ENCODE data around the gene PKIB. TPM values are rescaled to one million over a fixed set of nuclear protein-coding genes. Genes with fewer than 3 reads are reported as not detected.

The PKIB gene
- total RNA-seq, 2 donors from 2014 or later = 0.37 to 1.8 TPM

GRCh38 chr6:122654012-122654411 lies 43.8 kb downstream of the PKIB start:
- intact Hi-C loops (cut with DNase I) = no loop called here
- DNase-seq (ENCODE audit: low spot score) = no peak

DNA sequence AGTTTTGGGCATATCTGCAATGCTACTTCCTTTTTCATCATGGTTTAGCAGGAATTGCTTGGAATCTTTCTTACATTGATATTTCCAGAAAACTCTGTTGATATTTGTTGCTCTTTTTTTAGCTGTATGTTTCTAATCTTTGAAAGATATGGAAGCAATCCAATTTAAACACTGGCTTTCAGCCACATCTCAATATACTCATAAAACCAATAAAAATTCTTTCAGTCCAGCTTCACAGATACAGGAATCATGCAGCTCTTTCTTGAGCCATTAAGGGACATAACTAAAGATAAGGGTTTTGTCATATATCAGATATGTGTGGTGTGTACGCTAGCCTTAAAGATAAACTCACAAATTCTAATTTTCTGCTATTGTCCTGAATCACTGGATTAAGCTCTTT lies 47.4 kb downstream of the PKIB start:
- no peak for DNase-seq (ENCODE audit: low spot score)
- intact Hi-C loops (cut with DNase I) = no loop called here

DNA sequence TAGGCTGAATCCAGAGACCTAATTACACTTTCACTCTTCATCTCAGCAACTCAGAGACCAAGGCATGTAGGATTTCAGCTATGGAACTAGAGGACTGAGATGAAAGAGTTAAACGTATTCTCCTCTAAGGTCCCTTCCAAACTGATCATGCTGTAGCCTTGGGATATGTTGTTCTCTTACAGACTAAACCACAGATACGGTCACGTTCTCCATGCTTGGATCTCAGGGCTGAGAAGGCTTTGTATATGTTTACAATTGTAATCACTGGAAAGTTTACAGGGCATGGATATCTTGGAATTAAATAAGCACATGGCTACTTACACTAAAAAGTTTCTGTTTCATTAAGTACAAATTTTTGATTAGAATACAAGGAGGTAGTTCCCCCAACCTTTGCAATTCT lies 50.1 kb downstream of the PKIB start:
- intact Hi-C loops (cut with DNase I) = no loop called here
- no peak for DNase-seq (ENCODE audit: low spot score)

DNA sequence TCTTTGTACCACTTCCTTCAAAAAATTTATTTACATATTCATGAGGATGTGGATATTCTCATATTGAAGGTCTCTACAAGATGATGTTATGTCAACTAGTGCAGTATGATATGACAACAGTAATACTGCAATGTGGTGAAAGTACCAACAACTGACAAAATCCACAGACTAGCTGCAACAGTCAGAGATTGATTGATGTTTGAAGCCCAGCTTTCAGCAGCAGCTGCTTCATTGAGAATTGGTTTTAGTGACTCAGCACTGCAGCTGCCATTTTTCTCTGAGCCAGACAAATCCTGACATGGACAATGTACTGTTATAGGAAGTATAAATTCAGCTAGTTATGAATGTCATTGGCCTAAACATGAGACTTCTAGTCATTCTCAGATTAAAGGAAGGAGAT lies 53.8 kb downstream of the PKIB start:
- DNase-seq (ENCODE audit: low spot score) = no peak
- intact Hi-C loops (cut with DNase I) = no loop called here

DNA sequence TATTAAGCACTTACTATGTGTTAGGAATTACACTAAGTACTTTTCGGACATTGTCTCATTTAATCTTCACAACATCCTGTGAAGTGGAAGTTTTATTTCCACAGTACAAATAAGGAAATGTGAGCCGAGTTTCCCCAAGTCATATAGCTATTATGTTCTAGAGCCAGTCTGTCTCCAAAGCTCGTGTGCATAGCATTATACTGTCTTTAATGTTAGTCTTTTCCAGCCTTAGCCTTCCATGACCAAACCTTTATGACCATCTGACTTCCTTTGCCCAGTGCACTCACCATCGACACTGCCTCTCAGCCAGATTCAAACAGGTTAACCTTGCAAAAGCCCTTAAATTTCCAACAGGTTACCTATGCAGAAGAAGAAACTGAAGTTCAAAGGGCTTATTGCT lies 55.7 kb downstream of the PKIB start:
- DNase-seq (ENCODE audit: low spot score) = no peak
- intact Hi-C loops (cut with DNase I) = no loop called here

DNA sequence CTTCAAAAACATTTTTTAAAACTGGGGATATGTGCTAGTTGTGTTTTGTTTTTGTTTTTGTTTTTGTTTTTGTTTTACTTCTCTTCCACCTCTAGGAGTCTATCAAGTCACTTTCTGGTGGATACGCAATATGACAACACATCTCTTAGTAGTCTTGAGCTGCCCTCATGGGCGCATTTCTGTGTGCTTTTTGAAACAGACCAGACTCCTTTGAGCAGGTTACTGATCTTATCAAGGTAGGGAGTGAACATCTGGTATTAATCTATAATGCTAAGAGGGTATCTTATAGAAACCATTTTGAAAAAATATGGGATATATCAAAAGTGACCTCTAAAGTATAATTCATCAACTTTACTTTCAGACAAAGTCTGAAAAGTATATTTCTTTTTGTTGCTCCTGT lies 56.2 kb downstream of the PKIB start:
- no peak for DNase-seq (ENCODE audit: low spot score)
- intact Hi-C loops (cut with DNase I) = no loop called here

DNA sequence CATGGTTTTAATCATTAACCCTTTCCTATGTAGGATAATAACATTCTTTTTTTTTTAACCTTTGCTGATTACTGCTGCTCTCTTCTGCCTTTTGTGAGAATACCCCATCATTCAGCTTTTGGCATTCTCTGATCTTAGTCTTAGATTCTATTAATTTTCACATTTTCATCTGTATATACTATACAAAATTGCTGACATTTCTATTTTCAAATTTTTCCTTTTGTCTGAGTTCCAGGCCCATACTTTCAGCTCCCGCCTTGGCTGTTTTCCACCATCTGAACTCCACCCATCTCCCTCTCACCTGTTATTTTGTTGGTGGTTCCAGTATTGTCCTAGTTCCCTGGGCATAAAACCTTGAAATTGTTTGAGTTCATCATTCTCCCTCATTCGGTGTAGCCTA lies 59.2 kb downstream of the PKIB start:
- intact Hi-C loops (cut with DNase I) = no loop called here
- DNase-seq (ENCODE audit: low spot score) = no peak

- DNase-seq (ENCODE audit: low spot score) = no peak
- intact Hi-C loops (cut with DNase I) = no loop called here
Measured at GRCh38 chr6:122669868-122670267, 59.7 kb downstream of the PKIB start.

DNA sequence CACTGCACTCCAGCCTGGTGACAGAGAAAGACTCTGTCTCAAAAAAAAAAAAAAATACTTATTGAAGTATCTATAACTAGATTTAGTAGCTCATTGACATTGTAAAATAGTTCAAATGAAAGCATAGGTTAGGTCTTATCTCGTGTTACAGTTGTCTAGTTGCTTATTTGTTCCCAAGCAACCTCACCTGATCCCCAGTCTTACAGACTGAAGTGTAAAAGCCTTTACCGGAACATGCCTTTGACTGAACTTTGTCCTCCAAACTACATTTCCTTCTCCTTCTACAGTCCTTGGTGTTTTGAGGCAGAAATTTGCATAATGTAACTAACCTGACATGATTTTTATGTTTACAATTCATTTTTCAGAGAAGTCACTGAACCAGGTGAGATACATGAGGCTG lies 61.0 kb downstream of the PKIB start:
- intact Hi-C loops (cut with DNase I) = no loop called here
- no peak for DNase-seq (ENCODE audit: low spot score)

DNA sequence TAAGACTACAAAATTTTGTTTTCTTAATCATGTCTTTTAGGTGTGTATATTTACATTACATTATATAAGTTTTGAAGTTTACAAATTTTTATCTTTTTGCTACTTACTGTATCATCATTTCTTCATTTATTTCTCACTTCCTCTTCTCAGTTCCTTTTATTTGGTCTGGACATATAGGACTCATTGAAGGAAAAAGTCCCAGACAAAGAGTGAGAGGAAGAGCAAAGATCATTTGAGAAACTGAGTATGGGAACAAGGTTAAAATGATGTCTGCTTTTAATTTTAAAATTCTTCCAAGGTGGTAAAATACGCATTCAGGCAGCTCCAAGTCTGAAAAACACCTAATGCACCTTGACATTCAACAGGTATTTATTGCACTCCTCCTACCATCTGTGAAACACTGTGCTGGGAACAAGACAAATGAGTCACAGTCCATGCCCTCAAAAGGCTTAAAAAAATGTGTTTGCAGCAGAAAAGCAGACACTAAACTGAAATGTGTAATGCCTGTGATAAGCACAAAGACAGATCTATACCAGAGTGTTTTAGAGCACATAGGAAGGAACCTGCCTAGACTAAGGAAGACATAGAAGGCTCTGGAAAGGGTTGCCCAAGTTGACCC lies 63.2 kb downstream of the PKIB start:
- no peak for DNase-seq (ENCODE audit: low spot score)
- intact Hi-C loops (cut with DNase I) = no loop called here

DNA sequence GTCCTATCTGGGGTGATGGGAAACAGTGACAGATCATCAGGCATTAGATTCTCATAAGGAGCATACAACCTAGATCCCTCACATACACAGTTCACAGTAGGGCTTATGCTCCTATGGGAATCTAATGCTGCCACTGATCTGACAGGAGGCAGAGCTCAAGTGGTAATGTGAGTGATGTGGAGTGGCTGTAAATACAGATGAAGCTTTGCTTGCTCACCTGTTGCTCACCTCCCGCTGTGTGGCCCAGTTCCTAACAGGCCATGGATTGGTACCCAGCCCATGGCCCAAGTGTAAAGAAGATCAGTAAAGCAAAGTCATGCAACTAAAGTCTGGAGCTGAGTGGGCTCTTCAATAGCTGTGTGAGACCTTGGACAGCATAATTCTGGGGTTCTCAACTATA lies 65.9 kb downstream of the PKIB start:
- no peak for DNase-seq (ENCODE audit: low spot score)
- intact Hi-C loops (cut with DNase I) = no loop called here

DNA sequence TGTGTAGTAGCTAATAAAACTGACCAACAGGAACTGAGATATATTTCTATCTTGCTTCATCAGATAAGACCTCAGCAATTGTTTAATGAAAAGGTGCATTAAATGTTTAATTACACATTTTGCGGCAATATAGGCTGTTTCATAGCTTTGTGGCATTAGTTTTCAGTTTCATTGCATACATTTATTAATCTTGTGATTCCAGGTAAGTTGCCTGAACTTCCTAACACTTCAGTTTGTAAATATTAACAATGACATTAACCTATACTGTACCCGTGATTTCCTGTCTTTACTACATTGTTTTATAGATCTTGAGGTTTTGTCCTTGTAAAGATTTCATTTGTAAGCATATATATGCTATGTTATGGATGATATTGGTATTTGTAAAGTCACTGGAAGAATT lies 66.5 kb downstream of the PKIB start:
- DNase-seq (ENCODE audit: low spot score) = no peak
- intact Hi-C loops (cut with DNase I) = no loop called here

DNA sequence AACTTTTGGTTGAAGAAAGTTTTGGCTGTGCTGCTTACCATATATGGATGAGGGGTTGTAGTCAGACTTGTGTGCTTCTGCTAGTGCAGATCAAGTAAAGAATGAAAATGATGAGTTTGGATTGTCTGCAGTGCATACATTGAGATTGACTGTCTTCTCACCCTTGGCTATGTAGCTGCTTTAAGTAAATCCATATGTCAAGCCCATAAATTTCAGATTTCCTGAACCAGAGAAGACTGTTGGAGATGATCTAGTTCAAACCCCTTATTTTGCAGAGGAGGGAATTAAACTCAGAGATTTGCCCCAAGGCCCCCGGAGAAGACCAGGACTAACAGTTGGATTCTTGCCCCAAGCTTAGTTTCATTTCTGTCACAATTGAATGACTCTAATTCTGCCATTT lies 67.2 kb downstream of the PKIB start:
- intact Hi-C loops (cut with DNase I) = no loop called here
- no peak for DNase-seq (ENCODE audit: low spot score)

DNA sequence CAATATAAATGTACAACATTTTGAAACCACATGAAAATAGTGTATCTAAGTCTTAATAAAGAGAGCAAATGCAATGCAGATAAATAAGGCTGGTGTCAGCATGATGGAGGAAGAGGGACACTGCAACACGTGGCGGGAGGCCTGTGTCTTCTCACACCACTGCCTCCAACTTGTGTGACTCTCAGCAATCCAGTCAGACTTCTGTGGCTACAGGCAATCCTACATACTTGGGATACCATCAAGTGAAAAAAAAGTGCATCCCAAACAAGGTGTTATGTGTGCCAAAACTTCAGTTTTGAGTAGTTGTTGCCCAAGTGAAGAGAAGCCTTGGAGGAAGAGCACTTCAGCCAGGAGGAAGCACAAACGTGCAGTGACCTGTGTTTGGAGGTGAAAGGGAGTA lies 68.6 kb downstream of the PKIB start:
- intact Hi-C loops (cut with DNase I) = no loop called here
- DNase-seq (ENCODE audit: low spot score) = no peak

- intact Hi-C loops (cut with DNase I) = no loop called here
- no peak for DNase-seq (ENCODE audit: low spot score)
Measured at GRCh38 chr6:122681705-122682104, 71.5 kb downstream of the PKIB start.

- intact Hi-C loops (cut with DNase I) = no loop called here
Measured at GRCh38 chr6:122683989-122684651, 73.9 kb downstream of the PKIB start.

GRCh38 chr6:122692175-122692598 lies 82.0 kb downstream of the PKIB start:
- DNase-seq (ENCODE audit: low spot score) = no peak
- intact Hi-C loops (cut with DNase I) = no loop called here

More at GRCh38 chr6:122683989-122684651, 73.9 kb downstream of the PKIB start:
- DNase-seq (ENCODE audit: low spot score) = no peak

GRCh38 chr6:122692807-122693580 lies 82.8 kb downstream of the PKIB start:
- intact Hi-C loops (cut with DNase I) = no loop called here
- DNase-seq (ENCODE audit: low spot score) = no peak

DNA sequence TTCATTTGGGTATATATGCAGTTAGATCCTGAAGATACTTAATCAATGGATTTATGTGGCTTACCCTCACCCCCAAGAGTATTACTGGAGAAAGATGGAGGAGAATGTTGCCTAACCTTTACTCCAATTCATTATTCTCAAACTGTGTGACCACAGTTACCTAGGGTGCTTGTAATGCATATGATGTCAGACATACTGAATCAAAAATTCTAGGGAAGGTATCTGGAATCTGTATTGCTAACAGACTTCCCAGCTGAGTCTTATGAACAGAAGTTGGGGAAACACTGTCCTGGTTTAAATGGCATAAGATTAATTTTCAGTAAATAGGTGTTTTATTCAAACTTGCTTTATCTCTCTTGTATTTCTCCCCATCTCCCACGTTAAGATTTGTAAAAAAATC lies 83.9 kb downstream of the PKIB start:
- intact Hi-C loops (cut with DNase I) = no loop called here

GRCh38 chr6:122694602-122695001 lies 84.4 kb downstream of the PKIB start:
- no peak for DNase-seq (ENCODE audit: low spot score)
- intact Hi-C loops (cut with DNase I) = no loop called here

More for the DNA sequence above, 83.9 kb downstream of the PKIB start:
- DNase-seq (ENCODE audit: low spot score) = no peak

DNA sequence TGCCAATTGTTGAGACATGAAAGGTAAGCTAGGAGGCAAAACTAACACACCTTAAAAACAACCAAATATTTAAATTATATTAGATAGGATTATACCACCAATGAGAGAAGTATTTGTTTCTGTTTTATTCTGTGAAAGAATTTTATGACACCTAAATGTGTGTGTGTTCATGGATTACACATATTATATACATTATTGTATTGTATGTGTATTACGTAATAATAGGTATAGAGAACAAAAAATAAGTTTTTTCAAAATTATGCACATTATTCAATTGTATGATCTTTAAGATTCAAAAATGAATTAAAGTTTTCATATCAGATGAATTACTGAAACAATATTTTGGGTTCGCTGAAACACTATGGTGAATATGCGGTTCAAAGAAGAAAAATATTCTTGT lies 85.0 kb downstream of the PKIB start:
- no peak for DNase-seq (ENCODE audit: low spot score)
- intact Hi-C loops (cut with DNase I) = no loop called here
